ENCODE data around the gene SRPRB. TPM values are rescaled to one million over a fixed set of nuclear protein-coding genes. Genes with fewer than 3 reads are reported as not detected.

SRPRB gene
- total RNA-seq, 1 donor from 2014 or later: 111 TPM

GRCh38 chr3:133812872-133813271 is 7.3 kb downstream of the SRPRB start:
- Histone ChIP-seq H3K4me3 (ENCODE audit: low read depth, low read length) (no peak overlapping the region), H3K36me3 (ENCODE audit: control insufficient read depth, insufficient read depth, low read length) (peaks cover 9% of the 10 kb centered on the region), H3K27me3 (ENCODE audit: control insufficient read depth, insufficient read depth, low read length) (no peaks in the 10 kb centered on the region)
- no peak for FAIRE-seq
- TF ChIP-seq, protein P1, sequence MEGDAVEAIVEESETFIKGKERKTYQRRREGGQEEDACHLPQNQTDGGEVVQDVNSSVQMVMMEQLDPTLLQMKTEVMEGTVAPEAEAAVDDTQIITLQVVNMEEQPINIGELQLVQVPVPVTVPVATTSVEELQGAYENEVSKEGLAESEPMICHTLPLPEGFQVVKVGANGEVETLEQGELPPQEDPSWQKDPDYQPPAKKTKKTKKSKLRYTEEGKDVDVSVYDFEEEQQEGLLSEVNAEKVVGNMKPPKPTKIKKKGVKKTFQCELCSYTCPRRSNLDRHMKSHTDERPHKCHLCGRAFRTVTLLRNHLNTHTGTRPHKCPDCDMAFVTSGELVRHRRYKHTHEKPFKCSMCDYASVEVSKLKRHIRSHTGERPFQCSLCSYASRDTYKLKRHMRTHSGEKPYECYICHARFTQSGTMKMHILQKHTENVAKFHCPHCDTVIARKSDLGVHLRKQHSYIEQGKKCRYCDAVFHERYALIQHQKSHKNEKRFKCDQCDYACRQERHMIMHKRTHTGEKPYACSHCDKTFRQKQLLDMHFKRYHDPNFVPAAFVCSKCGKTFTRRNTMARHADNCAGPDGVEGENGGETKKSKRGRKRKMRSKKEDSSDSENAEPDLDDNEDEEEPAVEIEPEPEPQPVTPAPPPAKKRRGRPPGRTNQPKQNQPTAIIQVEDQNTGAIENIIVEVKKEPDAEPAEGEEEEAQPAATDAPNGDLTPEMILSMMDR (IDR thresholded peaks at IDR 0.05; ENCODE audit: insufficient read depth, low read length, severe bottlenecking): no peak
- DNase-seq (ENCODE audit: low read depth): no peak

DNA sequence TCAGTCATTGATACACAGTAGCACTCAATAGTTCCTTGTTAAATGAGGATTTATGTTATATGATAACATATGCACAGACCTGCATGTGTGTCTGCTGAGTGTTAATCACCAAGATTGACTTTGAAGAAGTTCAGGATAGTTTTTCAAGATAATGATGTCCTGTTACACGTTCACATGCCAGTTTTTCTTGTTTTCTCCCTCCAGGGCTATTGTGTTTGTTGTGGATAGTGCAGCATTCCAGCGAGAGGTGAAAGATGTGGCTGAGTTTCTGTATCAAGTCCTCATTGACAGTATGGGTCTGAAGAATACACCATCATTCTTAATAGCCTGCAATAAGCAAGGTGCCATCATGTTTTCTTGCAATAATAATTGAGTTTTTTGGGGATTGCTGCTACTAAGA is 9.8 kb downstream of the SRPRB start:
- Histone ChIP-seq H3K27me3 (ENCODE audit: control insufficient read depth, insufficient read depth, low read length) (no peaks in the 10 kb centered on the region), H3K36me3 (ENCODE audit: control insufficient read depth, insufficient read depth, low read length) (peaks cover 8% of the 10 kb centered on the region), H3K4me3 (ENCODE audit: low read depth, low read length) (no peak overlapping the region)
- FAIRE-seq (no peak), DNase-seq (ENCODE audit: low read depth) (no peak)
- TF ChIP-seq, protein P1 (IDR thresholded peaks at IDR 0.05; ENCODE audit: insufficient read depth, low read length, severe bottlenecking): no peak

DNA sequence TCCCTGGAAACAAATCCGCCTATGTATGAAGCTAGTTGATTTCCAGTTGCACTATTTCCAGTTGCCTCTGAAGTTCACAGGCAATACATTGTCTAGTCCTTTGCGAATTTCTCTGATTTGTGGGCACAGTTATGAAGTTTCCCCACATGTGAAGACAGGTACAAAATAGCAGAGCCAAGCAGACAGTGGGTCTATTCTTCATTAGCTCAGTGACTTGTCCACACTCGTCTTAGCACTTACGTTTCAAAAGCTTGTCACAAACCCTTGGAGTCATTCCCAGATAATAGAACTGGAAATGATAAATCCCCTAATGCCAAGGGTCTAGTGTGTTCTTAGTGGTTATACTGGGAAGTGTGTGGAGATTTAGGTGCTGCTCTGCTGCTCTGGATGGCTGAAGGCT is 14.5 kb downstream of the SRPRB start:
- Histone ChIP-seq H3K27me3 (ENCODE audit: control insufficient read depth, insufficient read depth, low read length) (no peaks in the 10 kb centered on the region), H3K36me3 (ENCODE audit: control insufficient read depth, insufficient read depth, low read length) (peaks cover 10% of the 10 kb centered on the region), H3K4me3 (ENCODE audit: low read depth, low read length) (no peak overlapping the region)
- FAIRE-seq (no peak), DNase-seq (ENCODE audit: low read depth) (peak; percentile 84)
- TF ChIP-seq, protein P1 (IDR thresholded peaks at IDR 0.05; ENCODE audit: insufficient read depth, low read length, severe bottlenecking): no peak

GRCh38 chr3:133820889-133821675 is 15.5 kb downstream of the SRPRB start:
- H3K27me3 ChIP-seq (ENCODE audit: control insufficient read depth, insufficient read depth, low read length): no peaks in the 10 kb centered on the region
- H3K36me3 ChIP-seq (ENCODE audit: control insufficient read depth, insufficient read depth, low read length): peaks cover 9% of the 10 kb centered on the region
- TF ChIP-seq, protein P1 (IDR thresholded peaks at IDR 0.05; ENCODE audit: insufficient read depth, low read length, severe bottlenecking): no peak
- FAIRE-seq: no peak
- DNase-seq (ENCODE audit: low read depth): no peak
- no peak overlapping the region for H3K4me3 ChIP-seq (ENCODE audit: low read depth, low read length)

GRCh38 chr3:133821767-133822638 is 16.4 kb downstream of the SRPRB start:
- FAIRE-seq (no peak), DNase-seq (ENCODE audit: low read depth) (peak; percentile 94)
- Histone ChIP-seq H3K4me3 (ENCODE audit: low read depth, low read length) (no peak overlapping the region), H3K36me3 (ENCODE audit: control insufficient read depth, insufficient read depth, low read length) (peaks cover 7% of the 10 kb centered on the region), H3K27me3 (ENCODE audit: control insufficient read depth, insufficient read depth, low read length) (no peaks in the 10 kb centered on the region)
- TF ChIP-seq, protein P1 (IDR thresholded peaks at IDR 0.05; ENCODE audit: insufficient read depth, low read length, severe bottlenecking): peak; percentile 62

Data from bronchial epithelial cell (primary cell).